GM18499 (cell line): ENCODE data around the gene CDC14B.
"Not testable (repeated sequence)": the region's sequence is repeated elsewhere in the genome, so short reads cannot be mapped to it uniquely, and the experiment has no call there.

Experiments used
- ATAC-seq: cut with Tn5 transposase; IDR thresholded peaks from one replicate; pipeline ENCODE4 v1.9.1; 2021; ENCODE audit warnings: moderate number of reproducible peaks; ENCODE audit not compliant: insufficient read depth, unreplicated experiment

CDC14B gene

GRCh38 chr9:96633579-96633978 is 13.9 kb upstream of the CDC14B start:
- not testable (repeated sequence) for ATAC-seq

- no peak for ATAC-seq
These were observed 7.3 kb upstream of the CDC14B start for GRCh38 chr9:96626912-96627311.

- no peak for ATAC-seq
These were observed 2.0 kb upstream of the CDC14B start for GRCh38 chr9:96621618-96622017.

- no peak for ATAC-seq
These were observed 1.2 kb upstream of the CDC14B start for GRCh38 chr9:96620832-96621269.

- ATAC-seq: no peak
These were observed 505 bp upstream of the CDC14B start for GRCh38 chr9:96620181-96620514.

- ATAC-seq: no peak
These were observed 548 bp downstream of the CDC14B start for GRCh38 chr9:96619124-96619465.

GRCh38 chr9:96618209-96619123 is 1.2 kb downstream of the CDC14B start:
- ATAC-seq: no peak

GRCh38 chr9:96617439-96618185 is 2.0 kb downstream of the CDC14B start:
- no peak for ATAC-seq

- no peak for ATAC-seq
These were observed 2.7 kb downstream of the CDC14B start for GRCh38 chr9:96616817-96617438.

GRCh38 chr9:96615411-96615810 is 4.2 kb downstream of the CDC14B start:
- no peak for ATAC-seq

- ATAC-seq: not testable (repeated sequence)
These were observed 5.0 kb downstream of the CDC14B start for GRCh38 chr9:96614664-96615063.

GRCh38 chr9:96612966-96613589 is 6.6 kb downstream of the CDC14B start:
- no peak for ATAC-seq

GRCh38 chr9:96612105-96612965 is 7.3 kb downstream of the CDC14B start:
- no peak for ATAC-seq

GRCh38 chr9:96611302-96611701 is 8.3 kb downstream of the CDC14B start:
- ATAC-seq: no peak

GRCh38 chr9:96609732-96610131 is 9.9 kb downstream of the CDC14B start:
- no peak for ATAC-seq

- ATAC-seq: no peak
These were observed 11.7 kb downstream of the CDC14B start for GRCh38 chr9:96607971-96608370.

GRCh38 chr9:96605328-96605727 is 14.3 kb downstream of the CDC14B start:
- ATAC-seq: no peak

GRCh38 chr9:96604004-96604319 is 15.7 kb downstream of the CDC14B start:
- no peak for ATAC-seq

GRCh38 chr9:96603305-96604003 is 16.2 kb downstream of the CDC14B start:
- ATAC-seq: no peak
